HepG2 (cell line): ENCODE measurements around the gene DYSF. TPM values are rescaled to one million over a fixed set of nuclear protein-coding genes. Genes with fewer than 3 reads are reported as not detected.

Source experiments
- ATAC-seq: fragments of 200-7000 bp; cut with Tn5 transposase; 3 replicates; pipeline ENCODE4 v1.9.1; 2020; ENCODE audit warnings: mild to moderate bottlenecking, moderate library complexity
- BruUV-seq: library from RNA; stranded (reverse); fragments of 400-500 nt; replicated peaks from 2 replicates; lab custom pipeline; 2021; lab: Mats Ljungman, UMichigan
- CTCF ChIA-PET: fragments of 300-600 bp; formaldehyde crosslinking; extraction: SDS; loops from one replicate; lab custom pipeline; 2021; ENCODE audit warnings: low total read pairs, inconsistent platforms, low intra/inter-chr PET ratio; lab: Yijun Ruan, JAX
- POLR2A ChIA-PET: fragments of 350-600 bp; sonication (Branson Sonifier 250); formaldehyde crosslinking; loops from one replicate; lab custom pipeline; 2020; ENCODE audit warnings: antibody characterized with exemption, inconsistent platforms; lab: Yijun Ruan, JAX
- DNase-seq: peaks from one replicate; pipeline ENCODE4 v3.0.0-alpha.2; 2015; ENCODE audit warnings: low spot score
- FAIRE-seq: peaks from 3 replicates; lab custom pipeline; 2011; peaks lifted over from hg19 to GRCh38; lab: Jason Lieb, UNC
- H2AFZ ChIP-seq: one replicate; pipeline ENCODE4 v1.6.1; 2011; ENCODE audit warnings: low read length, inconsistent platforms
- H3K27ac ChIP-seq: fragments of 300-600 bp; 3 replicates; pipeline ENCODE4 v1.8.0; 2011; ENCODE audit warnings: mixed run types, mild to moderate bottlenecking, mixed read lengths, low read length, inconsistent platforms; ENCODE audit not compliant: insufficient read depth; ENCODE audit errors: extremely low read length
- H3K27me3 ChIP-seq, 2 experiments: fragments of 200-600 bp in 1 of 2; 2 replicates in 1 of 2; 3 replicates in 1 of 2; pipeline versions ENCODE4 v1.6.0 to v1.8.0; 2011; ENCODE audit warnings: low read length in 2 of 2, mild to moderate bottlenecking in 2 of 2, moderate library complexity in 2 of 2, inconsistent platforms in 1 of 2; ENCODE audit not compliant: insufficient read depth in 2 of 2, control insufficient read depth in 1 of 2
- H3K36me3 ChIP-seq, 2 experiments: fragments of 200-600 bp in 1 of 2; replicated peaks in 1 of 2; 2 replicates in 1 of 2; 3 replicates in 1 of 2; pipeline versions ENCODE4 v1.5.1 to v1.8.0; 2011; ENCODE audit warnings: low read length in 2 of 2, inconsistent platforms in 1 of 2; ENCODE audit not compliant: insufficient read depth in 2 of 2, control insufficient read depth in 1 of 2
- H3K4me1 ChIP-seq: 2 replicates; pipeline ENCODE4 v1.5.1; 2012; ENCODE audit warnings: low read length, inconsistent platforms; ENCODE audit not compliant: insufficient read depth
- H3K4me2 ChIP-seq: 2 replicates; pipeline ENCODE4 v1.6.0; 2011; ENCODE audit warnings: low read depth, low read length, inconsistent platforms
- H3K4me3 ChIP-seq, 3 experiments: fragments of 200-600 bp in 1 of 3; sonication (generic), shearing (Covaris generic) in 1 of 3; replicated peaks in 1 of 3; 2 replicates each; pipeline ENCODE4 v1.5.1; 2011 to 2016; ENCODE audit warnings: low read length in 3 of 3, inconsistent platforms in 2 of 3, low read depth in 2 of 3, mild to moderate bottlenecking in 2 of 3, control low read depth in 1 of 3, mixed read lengths in 1 of 3; ENCODE audit not compliant: insufficient read depth in 1 of 3
- H3K79me2 ChIP-seq: one replicate; pipeline ENCODE4 v1.6.1; 2011; ENCODE audit warnings: low read length, inconsistent platforms; ENCODE audit not compliant: insufficient read depth
- H3K9ac ChIP-seq: 2 replicates; pipeline ENCODE4 v1.6.0; 2011; ENCODE audit warnings: mild to moderate bottlenecking, low read depth, low read length, inconsistent platforms; ENCODE audit not compliant: insufficient read depth
- H3K9me3 ChIP-seq: 2 replicates; pipeline ENCODE4 v1.5.1; 2012; ENCODE audit warnings: mild to moderate bottlenecking, low read length
- H4K20me1 ChIP-seq: 2 replicates; pipeline ENCODE4 v1.6.0; 2011; ENCODE audit warnings: inconsistent platforms, mild to moderate bottlenecking, low read length, moderate library complexity; ENCODE audit not compliant: insufficient read depth
- EED ChIP-seq: sonication (generic); formaldehyde crosslinking; IDR thresholded peaks from 2 replicates; pipeline ENCODE4 v1.5.0; 2020; ENCODE audit warnings: mild to moderate bottlenecking, missing genetic modification reagents
- GTF3A ChIP-seq: sonication (generic); formaldehyde crosslinking; conservative IDR thresholded peaks from 2 replicates; pipeline ENCODE4 v1.4.0; 2020; ENCODE audit warnings: mild to moderate bottlenecking, missing genetic modification reagents
- HNRNPL ChIP-seq: fragments of 200-400 bp; formaldehyde crosslinking; IDR thresholded peaks from 2 replicates; pipeline ENCODE4 v1.6.1; 2017; ENCODE audit warnings: mild to moderate bottlenecking, low read depth, low read length
- IKZF1 ChIP-seq: fragments of 450-650 bp; IDR thresholded peaks from 2 replicates; pipeline ENCODE4 v1.7.1; 2016
- MEIS1 ChIP-seq: sonication (generic); formaldehyde crosslinking; IDR thresholded peaks from 2 replicates; pipeline ENCODE4 v1.9.0; 2021; ENCODE audit warnings: mild to moderate bottlenecking, missing genetic modification reagents, moderate library complexity, borderline replicate concordance
- TEAD3 ChIP-seq: optimal IDR thresholded peaks from 2 replicates; pipeline ENCODE3; 2016; ENCODE audit warnings: borderline replicate concordance
- TRIM24 ChIP-seq: sonication (generic); formaldehyde crosslinking; IDR thresholded peaks from 2 replicates; pipeline ENCODE4 v1.8.0; 2022; ENCODE audit warnings: mild to moderate bottlenecking, missing genetic modification reagents
- ZNF12 ChIP-seq: sonication (generic); formaldehyde crosslinking; IDR thresholded peaks from 2 replicates; pipeline ENCODE4 v1.5.0; 2020; ENCODE audit warnings: missing genetic modification reagents
- ZNF30 ChIP-seq: sonication (generic); formaldehyde crosslinking; IDR thresholded peaks from 2 replicates; pipeline ENCODE4 v1.5.0; 2020; ENCODE audit warnings: mild to moderate bottlenecking, missing genetic modification reagents
- ZNF530 ChIP-seq: sonication (generic); formaldehyde crosslinking; IDR thresholded peaks from 2 replicates; pipeline ENCODE4 v1.5.0; 2020; ENCODE audit warnings: low read depth, mild to moderate bottlenecking, missing genetic modification reagents
- ZNF614 ChIP-seq: IDR thresholded peaks from 2 replicates; pipeline ENCODE4 v1.6.1; 2018; ENCODE audit warnings: missing biosample characterization, missing genetic modification reagents, inconsistent platforms, borderline replicate concordance
- ZNF790 ChIP-seq: sonication (generic); formaldehyde crosslinking; IDR thresholded peaks from 2 replicates; pipeline ENCODE4 v1.8.0; 2022; ENCODE audit warnings: missing genetic modification reagents, mild to moderate bottlenecking, borderline replicate concordance
- ZNF878 ChIP-seq: sonication (generic); formaldehyde crosslinking; IDR thresholded peaks from 2 replicates; pipeline ENCODE4 v1.8.1; 2023; ENCODE audit warnings: mild to moderate bottlenecking, missing genetic modification reagents, moderate library complexity
- ZNF883 ChIP-seq: sonication (generic); formaldehyde crosslinking; IDR thresholded peaks from 2 replicates; pipeline ENCODE4 v1.5.1; 2020; ENCODE audit warnings: mild to moderate bottlenecking, missing genetic modification reagents; ENCODE audit errors: not compliant biosample characterization
- WGBS: methylation state at CpG from one replicate; pipeline ENCODE4 v1.1.6; 2017; ENCODE audit warnings: low lambda C conversion rate; 5-methylcytosine and 5-hydroxymethylcytosine counted together
- in situ Hi-C: cut with HindIII; loops from 2 replicates; pipeline ENCODE4 v1.10.0; 2017; ENCODE audit warnings: low pct_unique_long_range_greater_than_20kb; ENCODE audit not compliant: extremely low pct_ligation_motif_present
- intact Hi-C: fragments of 100-400 bp; cut with micrococcal nuclease; formaldehyde crosslinking; loops from one replicate; pipeline ENCODE4 v1.10.0; 2022; ENCODE audit not compliant: unreplicated experiment
- polyA plus RNA-seq, 8 experiments: library from polyadenylated mRNA; depleted of rRNA in 3 of 8; stranded (reverse) in 7 of 8; unstranded in 1 of 8; fragments of >200 nt; fragmentation: Illumina TruSeq in 4 of 8; extraction: Trizol in 4 of 8; gene quantifications; 2 replicates each; pipeline versions ENCODE4 v1.2.1 to v1.2.3, GENCODE V29; 2011 to 2016; ENCODE audit warnings: low read depth in 4 of 8, missing spikeins in 1 of 8, mixed read lengths in 1 of 8; ENCODE audit not compliant: insufficient read depth in 1 of 8
- total RNA-seq, 5 experiments: library from RNA; depleted of rRNA; stranded (reverse); fragments of >200 nt; fragmentation: Illumina TruSeq; extraction: Trizol; gene quantifications; 2 replicates each; pipeline ENCODE4 v1.2.3, GENCODE V29; 2016; ENCODE audit warnings: low read depth in 1 of 5
- TF ChIP-seq, protein P1 (sequence below): sonication (generic); formaldehyde crosslinking; IDR thresholded peaks from 2 replicates; pipeline ENCODE4 v1.8.0; 2022; ENCODE audit warnings: missing genetic modification reagents, mild to moderate bottlenecking, moderate library complexity, borderline replicate concordance
- TF ChIP-seq, protein P2 (sequence below): sonication (generic); formaldehyde crosslinking; IDR thresholded peaks from 2 replicates; pipeline ENCODE4 v1.9.0; 2022; ENCODE audit warnings: missing genetic modification reagents, mild to moderate bottlenecking, borderline replicate concordance

Gene DYSF
- total and polyA plus RNA-seq, 2 of the 13 experiments (the other 11 are each of a cell fraction or from before 2014, with no cell fraction given), result 0.15 to 2.4 TPM

DNA sequence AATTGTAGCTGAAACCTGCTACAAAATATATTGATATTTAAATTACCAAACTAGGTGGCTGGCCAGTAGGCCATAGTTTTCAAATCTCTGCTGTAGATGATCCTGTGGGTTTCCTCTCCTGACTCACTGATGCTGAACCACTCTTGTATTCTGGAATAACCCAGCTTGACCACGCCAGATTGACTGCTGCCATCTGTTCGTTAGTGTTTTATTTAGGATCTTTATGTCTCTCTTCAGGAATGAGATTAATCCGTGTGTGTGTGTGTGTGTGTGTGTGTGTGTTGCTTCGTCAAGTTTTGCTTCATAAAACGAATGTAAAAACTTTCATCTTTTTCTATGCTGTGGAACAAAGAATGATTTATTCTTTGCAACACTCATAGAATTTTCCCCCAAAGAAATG lies 187.1 kb downstream of the DYSF start:
- FAIRE-seq, result peak; percentile 42
- CTCF ChIA-PET, result no interaction called here
- BruUV-seq, result no TSS peak

DNA sequence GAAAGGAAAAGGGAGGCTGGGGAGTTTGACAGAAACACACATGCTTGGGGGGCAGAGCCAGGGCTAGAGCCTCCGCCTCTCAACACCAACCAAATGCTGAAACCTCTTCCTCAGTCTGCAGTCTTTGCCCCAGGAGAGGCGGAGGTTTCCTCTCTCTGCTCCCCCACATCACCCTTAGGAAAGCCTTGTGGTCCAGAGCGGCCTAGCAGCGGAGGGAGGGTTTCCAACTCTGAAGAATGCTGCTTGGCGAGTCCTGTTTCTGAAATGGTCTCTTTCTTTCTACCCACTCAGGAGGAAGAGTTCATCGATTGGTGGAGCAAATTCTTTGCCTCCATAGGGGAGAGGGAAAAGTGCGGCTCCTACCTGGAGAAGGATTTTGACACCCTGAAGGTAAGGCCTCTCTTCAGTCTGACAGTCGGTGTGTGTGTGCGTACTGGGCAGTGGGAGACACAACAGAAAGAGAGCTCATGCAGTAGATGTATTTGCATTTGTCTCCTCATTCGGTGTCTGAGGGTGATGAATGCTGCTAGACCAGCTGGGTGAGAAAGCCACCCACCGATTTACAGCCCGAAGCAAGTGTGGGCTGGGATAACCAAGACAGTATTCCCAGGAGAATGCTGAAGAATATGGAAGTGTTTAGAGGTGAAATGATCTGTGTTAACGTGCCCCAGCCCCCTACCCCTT lies 190.5 kb downstream of the DYSF start:
- Histone ChIP-seq H3K9me3 (no peaks in the 10 kb centered on the region), H3K4me3 (no peak overlapping the region), H3K9ac (no peak overlapping the region), H3K36me3 (no peaks in the 10 kb centered on the region), H3K4me1 (no peaks in the 10 kb centered on the region), H3K79me2 (no peaks in the 10 kb centered on the region), H4K20me1 (no peaks in the 10 kb centered on the region), H2AFZ (no peak overlapping the region), H3K27ac (no peak overlapping the region), H3K27me3 (no peaks in the 10 kb centered on the region), H3K4me2 (no peak overlapping the region)
- CTCF ChIA-PET, result no interaction called here
- in situ Hi-C loops, result no loop called here
- WGBS, result 64% methylated on average over 13 of the region's 13 CpGs
- POLR2A ChIA-PET, result no interaction called here
- no TSS peak for BruUV-seq
- ATAC-seq (no peak), FAIRE-seq (no peak), DNase-seq (no peak)
- intact Hi-C loops, result no loop called here
- TF ChIP-seq, protein P1, sequence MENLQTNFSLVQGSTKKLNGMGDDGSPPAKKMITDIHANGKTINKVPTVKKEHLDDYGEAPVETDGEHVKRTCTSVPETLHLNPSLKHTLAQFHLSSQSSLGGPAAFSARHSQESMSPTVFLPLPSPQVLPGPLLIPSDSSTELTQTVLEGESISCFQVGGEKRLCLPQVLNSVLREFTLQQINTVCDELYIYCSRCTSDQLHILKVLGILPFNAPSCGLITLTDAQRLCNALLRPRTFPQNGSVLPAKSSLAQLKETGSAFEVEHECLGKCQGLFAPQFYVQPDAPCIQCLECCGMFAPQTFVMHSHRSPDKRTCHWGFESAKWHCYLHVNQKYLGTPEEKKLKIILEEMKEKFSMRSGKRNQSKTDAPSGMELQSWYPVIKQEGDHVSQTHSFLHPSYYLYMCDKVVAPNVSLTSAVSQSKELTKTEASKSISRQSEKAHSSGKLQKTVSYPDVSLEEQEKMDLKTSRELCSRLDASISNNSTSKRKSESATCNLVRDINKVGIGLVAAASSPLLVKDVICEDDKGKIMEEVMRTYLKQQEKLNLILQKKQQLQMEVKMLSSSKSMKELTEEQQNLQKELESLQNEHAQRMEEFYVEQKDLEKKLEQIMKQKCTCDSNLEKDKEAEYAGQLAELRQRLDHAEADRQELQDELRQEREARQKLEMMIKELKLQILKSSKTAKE (CRISPR knock-in tag), result no peak
- TF ChIP-seq TRIM24 (CRISPR knock-in tag) (no peak), ZNF12 (CRISPR knock-in tag) (no peak), ZNF883 (CRISPR knock-in tag) (no peak), GTF3A (no peak), ZNF30 (no peak), ZNF530 (CRISPR knock-in tag) (no peak), HNRNPL (no peak), TEAD3 (CRISPR knock-in tag) (no peak), ZNF878 (CRISPR knock-in tag) (no peak), EED (CRISPR knock-in tag) (no peak), MEIS1 (CRISPR knock-in tag) (no peak), IKZF1 (no peak), ZNF614 (no peak)
- TF ChIP-seq, protein P2, sequence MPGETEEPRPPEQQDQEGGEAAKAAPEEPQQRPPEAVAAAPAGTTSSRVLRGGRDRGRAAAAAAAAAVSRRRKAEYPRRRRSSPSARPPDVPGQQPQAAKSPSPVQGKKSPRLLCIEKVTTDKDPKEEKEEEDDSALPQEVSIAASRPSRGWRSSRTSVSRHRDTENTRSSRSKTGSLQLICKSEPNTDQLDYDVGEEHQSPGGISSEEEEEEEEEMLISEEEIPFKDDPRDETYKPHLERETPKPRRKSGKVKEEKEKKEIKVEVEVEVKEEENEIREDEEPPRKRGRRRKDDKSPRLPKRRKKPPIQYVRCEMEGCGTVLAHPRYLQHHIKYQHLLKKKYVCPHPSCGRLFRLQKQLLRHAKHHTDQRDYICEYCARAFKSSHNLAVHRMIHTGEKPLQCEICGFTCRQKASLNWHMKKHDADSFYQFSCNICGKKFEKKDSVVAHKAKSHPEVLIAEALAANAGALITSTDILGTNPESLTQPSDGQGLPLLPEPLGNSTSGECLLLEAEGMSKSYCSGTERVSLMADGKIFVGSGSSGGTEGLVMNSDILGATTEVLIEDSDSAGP (CRISPR knock-in tag), result no peak

More for the DNA sequence above, 187.1 kb downstream of the DYSF start:
- intact Hi-C loops (no loop called here), in situ Hi-C loops (no loop called here)
- no peaks in the 10 kb centered on the region for H3K36me3 ChIP-seq
- no peak overlapping the region for H3K4me2 ChIP-seq
- no peaks in the 10 kb centered on the region for H3K4me1 ChIP-seq
- H3K9ac ChIP-seq, result no peak overlapping the region
- no peaks in the 10 kb centered on the region for H3K27me3 ChIP-seq
- no peaks in the 10 kb centered on the region for H3K9me3 ChIP-seq
- no peak overlapping the region for H3K4me3 ChIP-seq
- no peak overlapping the region for H3K27ac ChIP-seq
- no peaks in the 10 kb centered on the region for H4K20me1 ChIP-seq
- POLR2A ChIA-PET, result no interaction called here
- no peaks in the 10 kb centered on the region for H3K79me2 ChIP-seq
- no peak for DNase-seq
- H2AFZ ChIP-seq, result no peak overlapping the region
- ATAC-seq, result no peak
- WGBS, result 34% methylated on average over 5 of the region's 5 CpGs
- TF ChIP-seq ZNF790, result no peak
